Measurements from ENCODE around the gene SPATA18.

DNA sequence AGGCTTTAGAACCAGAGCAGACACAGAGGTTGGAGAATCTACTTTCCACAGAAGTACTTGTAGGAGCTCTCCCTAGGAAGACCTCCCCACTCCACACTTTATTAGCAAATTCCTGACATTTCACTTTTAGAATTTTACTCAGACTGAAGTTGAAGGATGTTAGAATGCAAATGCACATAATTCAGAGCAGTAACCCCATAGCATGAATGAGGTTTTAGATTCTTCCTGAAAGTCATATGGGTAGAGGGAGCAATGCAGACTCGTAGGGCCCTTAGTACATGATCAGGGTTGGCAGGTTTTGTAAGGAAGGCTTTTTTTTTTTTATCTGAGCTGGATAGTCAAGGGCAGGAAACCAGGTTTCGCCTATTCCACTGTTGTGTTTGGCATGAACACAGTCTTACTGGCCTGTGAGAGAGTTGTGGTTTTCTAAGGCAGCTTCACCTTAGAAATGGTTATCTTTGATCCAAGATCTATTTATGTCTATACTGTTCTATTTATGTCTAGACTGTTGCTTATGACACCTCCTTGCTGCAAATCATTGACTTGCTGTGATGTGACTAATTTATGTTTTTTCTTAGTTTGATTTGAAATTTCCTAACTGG is 48.9 kb downstream of the SPATA18 start:
- TF ChIP-seq, protein P1, sequence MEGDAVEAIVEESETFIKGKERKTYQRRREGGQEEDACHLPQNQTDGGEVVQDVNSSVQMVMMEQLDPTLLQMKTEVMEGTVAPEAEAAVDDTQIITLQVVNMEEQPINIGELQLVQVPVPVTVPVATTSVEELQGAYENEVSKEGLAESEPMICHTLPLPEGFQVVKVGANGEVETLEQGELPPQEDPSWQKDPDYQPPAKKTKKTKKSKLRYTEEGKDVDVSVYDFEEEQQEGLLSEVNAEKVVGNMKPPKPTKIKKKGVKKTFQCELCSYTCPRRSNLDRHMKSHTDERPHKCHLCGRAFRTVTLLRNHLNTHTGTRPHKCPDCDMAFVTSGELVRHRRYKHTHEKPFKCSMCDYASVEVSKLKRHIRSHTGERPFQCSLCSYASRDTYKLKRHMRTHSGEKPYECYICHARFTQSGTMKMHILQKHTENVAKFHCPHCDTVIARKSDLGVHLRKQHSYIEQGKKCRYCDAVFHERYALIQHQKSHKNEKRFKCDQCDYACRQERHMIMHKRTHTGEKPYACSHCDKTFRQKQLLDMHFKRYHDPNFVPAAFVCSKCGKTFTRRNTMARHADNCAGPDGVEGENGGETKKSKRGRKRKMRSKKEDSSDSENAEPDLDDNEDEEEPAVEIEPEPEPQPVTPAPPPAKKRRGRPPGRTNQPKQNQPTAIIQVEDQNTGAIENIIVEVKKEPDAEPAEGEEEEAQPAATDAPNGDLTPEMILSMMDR (IDR thresholded peaks at IDR 0.05; ENCODE audit: poor library complexity), result no peak
- no peak for TF ChIP-seq EZH2phosphoT487 (IDR thresholded peaks at IDR 0.05; ENCODE audit: low read depth, severe bottlenecking, unreplicated experiment)
